C4-2B (cell line): Measurements from ENCODE around the gene GALNT12.

Experiments used
- H3K27ac ChIP-seq: fragments of 450-650 bp; 2 replicates; pipeline ENCODE4 v1.5.1; 2017
- ZFX ChIP-seq: fragments of 450-650 bp; IDR thresholded peaks from 2 replicates; pipeline ENCODE4 v1.6.1; 2017
- TF ChIP-seq, protein P1 (sequence below): fragments of 450-650 bp; conservative IDR thresholded peaks from 2 replicates; pipeline ENCODE4 v1.5.1; 2017; ENCODE audit warnings: mild to moderate bottlenecking

GALNT12 gene

GRCh38 chr9:98829766-98830165 lies 22.3 kb downstream of the GALNT12 start:
- TF ChIP-seq, protein P1, sequence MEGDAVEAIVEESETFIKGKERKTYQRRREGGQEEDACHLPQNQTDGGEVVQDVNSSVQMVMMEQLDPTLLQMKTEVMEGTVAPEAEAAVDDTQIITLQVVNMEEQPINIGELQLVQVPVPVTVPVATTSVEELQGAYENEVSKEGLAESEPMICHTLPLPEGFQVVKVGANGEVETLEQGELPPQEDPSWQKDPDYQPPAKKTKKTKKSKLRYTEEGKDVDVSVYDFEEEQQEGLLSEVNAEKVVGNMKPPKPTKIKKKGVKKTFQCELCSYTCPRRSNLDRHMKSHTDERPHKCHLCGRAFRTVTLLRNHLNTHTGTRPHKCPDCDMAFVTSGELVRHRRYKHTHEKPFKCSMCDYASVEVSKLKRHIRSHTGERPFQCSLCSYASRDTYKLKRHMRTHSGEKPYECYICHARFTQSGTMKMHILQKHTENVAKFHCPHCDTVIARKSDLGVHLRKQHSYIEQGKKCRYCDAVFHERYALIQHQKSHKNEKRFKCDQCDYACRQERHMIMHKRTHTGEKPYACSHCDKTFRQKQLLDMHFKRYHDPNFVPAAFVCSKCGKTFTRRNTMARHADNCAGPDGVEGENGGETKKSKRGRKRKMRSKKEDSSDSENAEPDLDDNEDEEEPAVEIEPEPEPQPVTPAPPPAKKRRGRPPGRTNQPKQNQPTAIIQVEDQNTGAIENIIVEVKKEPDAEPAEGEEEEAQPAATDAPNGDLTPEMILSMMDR = no peak
- no peak for TF ChIP-seq ZFX
- H3K27ac ChIP-seq = no peak overlapping the region

DNA sequence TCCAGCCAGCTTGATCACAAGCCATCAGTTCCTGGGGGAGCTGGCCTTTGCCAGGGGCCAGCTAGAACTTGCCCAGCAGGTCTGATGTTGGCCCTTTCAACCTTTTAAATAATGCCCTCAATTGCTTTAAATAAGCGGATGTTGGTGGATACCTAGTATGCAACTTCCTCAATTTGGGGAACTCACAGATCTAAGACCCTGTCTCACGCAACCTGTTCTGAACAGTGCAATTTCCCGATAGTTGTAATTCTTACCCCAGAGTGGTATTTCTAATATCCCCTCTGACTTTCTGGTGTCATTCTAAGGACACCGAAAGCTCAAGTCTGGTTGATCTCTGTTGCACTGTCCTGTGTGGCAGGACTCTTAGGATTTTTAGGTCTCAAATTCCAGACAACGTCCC lies 23.1 kb downstream of the GALNT12 start:
- TF ChIP-seq, protein P1 = no peak
- no peak for TF ChIP-seq ZFX
- H3K27ac ChIP-seq = no peak overlapping the region

GRCh38 chr9:98831696-98832095 lies 24.2 kb downstream of the GALNT12 start:
- no peak overlapping the region for H3K27ac ChIP-seq
- TF ChIP-seq, protein P1 = no peak
- TF ChIP-seq ZFX = no peak

GRCh38 chr9:98832768-98833089 lies 25.3 kb downstream of the GALNT12 start:
- no peak overlapping the region for H3K27ac ChIP-seq
- TF ChIP-seq, protein P1 = no peak
- TF ChIP-seq ZFX = no peak

- H3K27ac ChIP-seq = no peak overlapping the region
- TF ChIP-seq, protein P1 = no peak
- TF ChIP-seq ZFX = no peak
Observed at GRCh38 chr9:98833090-98833956, 25.9 kb downstream of the GALNT12 start.

GRCh38 chr9:98834386-98834785 lies 26.9 kb downstream of the GALNT12 start:
- no peak for TF ChIP-seq ZFX
- TF ChIP-seq, protein P1 = no peak
- no peak overlapping the region for H3K27ac ChIP-seq

GRCh38 chr9:98836206-98836605 lies 28.7 kb downstream of the GALNT12 start:
- TF ChIP-seq ZFX = no peak
- TF ChIP-seq, protein P1 = no peak
- no peak overlapping the region for H3K27ac ChIP-seq
